Uterus (tissue), 2 donors: ENCODE results near the gene NEDD4L.

Experiments used
- POLR2A ChIP-seq, 2 donors: fragments of 450-650 bp; IDR thresholded peaks; one replicate each; pipeline ENCODE4 v1.6.1; 2016; ENCODE audit warnings: antibody characterized with exemption in 2 of 2, mild to moderate bottlenecking in 1 of 2, moderate library complexity in 1 of 2
- TF ChIP-seq, protein P1 (sequence below), 4 experiments: fragments of 200-600 bp in 2 of 4; fragments of 450-650 bp in 2 of 4; sonication (generic) in 2 of 4; IDR thresholded peaks; one replicate each; pipeline ENCODE4 v1.5.1; 2016 to 2019; ENCODE audit warnings: antibody characterized with exemption in 4 of 4, mild to moderate bottlenecking in 2 of 4, moderate library complexity in 1 of 4

DNA sequence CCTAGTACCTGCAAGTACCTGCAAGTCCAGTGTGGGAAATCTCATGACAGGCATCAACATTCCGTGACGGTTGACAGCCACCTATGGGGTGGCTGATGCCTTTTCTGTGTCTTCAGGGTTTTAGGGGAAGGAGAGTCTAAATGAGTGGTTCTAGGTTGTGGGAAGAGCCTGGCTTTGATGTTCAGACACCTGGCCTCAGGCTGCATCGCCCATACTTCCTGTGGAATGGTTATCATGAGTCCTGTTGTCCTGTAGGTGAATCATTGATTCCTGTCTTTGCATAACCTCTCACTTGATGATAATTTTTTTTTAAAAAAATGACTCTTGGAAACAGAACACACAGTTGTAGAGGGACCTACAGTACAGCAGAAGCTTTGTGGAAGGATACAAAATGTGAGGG, 108.9 kb downstream of the NEDD4L start:
- TF ChIP-seq, protein P1, sequence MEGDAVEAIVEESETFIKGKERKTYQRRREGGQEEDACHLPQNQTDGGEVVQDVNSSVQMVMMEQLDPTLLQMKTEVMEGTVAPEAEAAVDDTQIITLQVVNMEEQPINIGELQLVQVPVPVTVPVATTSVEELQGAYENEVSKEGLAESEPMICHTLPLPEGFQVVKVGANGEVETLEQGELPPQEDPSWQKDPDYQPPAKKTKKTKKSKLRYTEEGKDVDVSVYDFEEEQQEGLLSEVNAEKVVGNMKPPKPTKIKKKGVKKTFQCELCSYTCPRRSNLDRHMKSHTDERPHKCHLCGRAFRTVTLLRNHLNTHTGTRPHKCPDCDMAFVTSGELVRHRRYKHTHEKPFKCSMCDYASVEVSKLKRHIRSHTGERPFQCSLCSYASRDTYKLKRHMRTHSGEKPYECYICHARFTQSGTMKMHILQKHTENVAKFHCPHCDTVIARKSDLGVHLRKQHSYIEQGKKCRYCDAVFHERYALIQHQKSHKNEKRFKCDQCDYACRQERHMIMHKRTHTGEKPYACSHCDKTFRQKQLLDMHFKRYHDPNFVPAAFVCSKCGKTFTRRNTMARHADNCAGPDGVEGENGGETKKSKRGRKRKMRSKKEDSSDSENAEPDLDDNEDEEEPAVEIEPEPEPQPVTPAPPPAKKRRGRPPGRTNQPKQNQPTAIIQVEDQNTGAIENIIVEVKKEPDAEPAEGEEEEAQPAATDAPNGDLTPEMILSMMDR (IDR thresholded peaks at IDR 0.05), result no peak
- TF ChIP-seq POLR2A (IDR thresholded peaks at IDR 0.05), result no peak
